Ishikawa (cell line): ENCODE data around the gene MKNK1.

Source experiments
- EP300 ChIP-seq: IDR thresholded peaks from 2 replicates; pipeline ENCODE4 v1.6.1; 2012; ENCODE audit warnings: borderline replicate concordance
- FOXM1 ChIP-seq: IDR thresholded peaks from 2 replicates; pipeline ENCODE4 v1.6.1; 2012; ENCODE audit warnings: low read depth, borderline replicate concordance
- RAD21 ChIP-seq: IDR thresholded peaks from 2 replicates; pipeline ENCODE4 v1.6.1; 2012; ENCODE audit warnings: low read depth
- TAF1 ChIP-seq: IDR thresholded peaks from 2 replicates; pipeline ENCODE4 v1.6.1; 2012; ENCODE audit warnings: low read depth, mild to moderate bottlenecking
- TCF12 ChIP-seq: IDR thresholded peaks from 2 replicates; pipeline ENCODE4 v1.6.1; 2012; ENCODE audit warnings: low read depth
- TEAD4 ChIP-seq: IDR thresholded peaks from 2 replicates; pipeline ENCODE4 v1.6.1; 2012
- YY1 ChIP-seq: IDR thresholded peaks from 2 replicates; pipeline ENCODE4 v1.6.1; 2012; ENCODE audit warnings: low read depth
- TF ChIP-seq, protein P1 (sequence below): IDR thresholded peaks from 2 replicates; pipeline ENCODE4 v1.6.1; 2012; ENCODE audit warnings: low read depth, mild to moderate bottlenecking

DNA sequence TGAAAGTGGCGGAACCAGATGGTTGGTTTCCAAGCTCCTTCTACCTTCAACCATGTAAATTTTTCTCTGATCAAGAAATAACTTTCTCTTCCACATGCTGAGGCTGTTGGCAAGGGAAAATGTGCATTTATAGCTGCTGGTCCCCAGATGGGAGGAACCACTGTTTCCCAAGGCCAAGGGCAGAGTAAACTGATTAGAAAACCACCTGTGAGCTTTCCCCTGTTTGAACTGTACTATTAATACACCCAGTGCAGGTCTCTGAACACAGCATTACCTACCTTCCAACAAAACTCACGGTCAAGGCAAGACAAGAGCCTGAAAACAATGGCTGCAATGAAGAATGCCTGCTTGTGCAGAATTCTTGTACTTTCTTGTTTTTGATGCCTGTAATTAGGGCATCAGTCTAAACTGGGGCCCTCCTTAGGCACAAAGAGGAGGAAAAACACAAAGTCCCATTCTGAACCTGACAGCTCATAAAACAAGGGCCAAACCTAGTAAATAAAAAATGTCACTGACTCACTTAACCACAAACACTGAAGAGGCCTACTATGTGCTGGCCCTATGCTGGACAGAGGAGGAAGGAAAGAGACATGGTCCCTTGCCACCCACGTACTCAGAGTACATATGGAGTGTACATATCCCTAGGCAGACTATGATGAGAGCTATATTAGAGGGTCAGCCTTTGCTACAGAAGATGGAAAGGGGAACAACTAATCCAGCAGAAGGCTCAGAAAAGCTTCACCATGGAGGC, 2.6 kb downstream of the MKNK1 start:
- TF ChIP-seq EP300 (no peak), RAD21 (no peak), TAF1 (no peak), FOXM1 (no peak), TCF12 (no peak), YY1 (no peak), TEAD4 (no peak)
- TF ChIP-seq, protein P1, sequence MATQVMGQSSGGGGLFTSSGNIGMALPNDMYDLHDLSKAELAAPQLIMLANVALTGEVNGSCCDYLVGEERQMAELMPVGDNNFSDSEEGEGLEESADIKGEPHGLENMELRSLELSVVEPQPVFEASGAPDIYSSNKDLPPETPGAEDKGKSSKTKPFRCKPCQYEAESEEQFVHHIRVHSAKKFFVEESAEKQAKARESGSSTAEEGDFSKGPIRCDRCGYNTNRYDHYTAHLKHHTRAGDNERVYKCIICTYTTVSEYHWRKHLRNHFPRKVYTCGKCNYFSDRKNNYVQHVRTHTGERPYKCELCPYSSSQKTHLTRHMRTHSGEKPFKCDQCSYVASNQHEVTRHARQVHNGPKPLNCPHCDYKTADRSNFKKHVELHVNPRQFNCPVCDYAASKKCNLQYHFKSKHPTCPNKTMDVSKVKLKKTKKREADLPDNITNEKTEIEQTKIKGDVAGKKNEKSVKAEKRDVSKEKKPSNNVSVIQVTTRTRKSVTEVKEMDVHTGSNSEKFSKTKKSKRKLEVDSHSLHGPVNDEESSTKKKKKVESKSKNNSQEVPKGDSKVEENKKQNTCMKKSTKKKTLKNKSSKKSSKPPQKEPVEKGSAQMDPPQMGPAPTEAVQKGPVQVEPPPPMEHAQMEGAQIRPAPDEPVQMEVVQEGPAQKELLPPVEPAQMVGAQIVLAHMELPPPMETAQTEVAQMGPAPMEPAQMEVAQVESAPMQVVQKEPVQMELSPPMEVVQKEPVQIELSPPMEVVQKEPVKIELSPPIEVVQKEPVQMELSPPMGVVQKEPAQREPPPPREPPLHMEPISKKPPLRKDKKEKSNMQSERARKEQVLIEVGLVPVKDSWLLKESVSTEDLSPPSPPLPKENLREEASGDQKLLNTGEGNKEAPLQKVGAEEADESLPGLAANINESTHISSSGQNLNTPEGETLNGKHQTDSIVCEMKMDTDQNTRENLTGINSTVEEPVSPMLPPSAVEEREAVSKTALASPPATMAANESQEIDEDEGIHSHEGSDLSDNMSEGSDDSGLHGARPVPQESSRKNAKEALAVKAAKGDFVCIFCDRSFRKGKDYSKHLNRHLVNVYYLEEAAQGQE = no peak
